ENCODE measurements around the gene CCL26. TPM values are rescaled to one million over a fixed set of nuclear protein-coding genes. Genes with fewer than 3 reads are reported as not detected.

The CCL26 gene
- total and polyA plus RNA-seq, 9 of the 15 experiments (the other 6 are each of a cell fraction or from before 2014, with no cell fraction given) = 2.3 to 26.8 (median 8.4) TPM

DNA sequence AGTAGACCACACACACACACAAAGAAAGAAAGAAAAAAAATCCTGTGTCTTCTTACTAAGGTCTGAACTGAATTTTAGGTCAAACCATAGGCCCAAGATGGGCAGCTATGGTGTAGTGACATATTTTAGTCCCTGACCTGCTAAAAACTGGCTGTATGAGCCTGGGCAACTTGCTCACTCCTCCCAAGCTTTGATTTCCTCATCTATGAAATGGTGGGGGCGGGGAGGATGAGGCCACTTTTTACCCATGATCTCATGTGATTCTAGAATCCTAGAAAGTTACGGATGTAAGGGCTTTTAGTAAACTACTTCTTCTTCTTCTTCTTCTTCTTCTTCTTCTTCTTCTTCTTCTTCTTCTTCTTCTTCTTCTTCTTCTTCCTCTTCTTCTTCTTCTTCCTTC, 47.7 kb upstream of the CCL26 start:
- Histone ChIP-seq H3K9ac (ENCODE audit: insufficient read depth in 1 of 2, low read depth in 2 of 2, low read length in 2 of 2) (no peak overlapping the region), H3K4me3 (no peak overlapping the region), H3K79me2 (ENCODE audit: control insufficient read depth, insufficient read depth, low read length) (no peaks in the 10 kb centered on the region), H3K27ac (ENCODE audit: extremely low read depth, low read depth, low read length) (no peak overlapping the region), H3K4me2 (ENCODE audit: insufficient read depth, low read length) (no peak overlapping the region), H3K9me3 (replicated peaks; ENCODE audit: control insufficient read depth, insufficient read depth, low read depth, low read length) (no peaks in the 10 kb centered on the region), H3K4me1 (replicated peaks in 1 of 2; ENCODE audit: control insufficient read depth in 2 of 2, insufficient read depth in 2 of 2, low read length in 2 of 2) (peaks cover 0 to 5% of the 10 kb centered on the region in 2 experiments; a peak in 1 of 5 replicates), H3K36me3 (ENCODE audit: control insufficient read depth, insufficient read depth, low read length) (no peaks in the 10 kb centered on the region), H4K20me1 (replicated peaks; ENCODE audit: control insufficient read depth, insufficient read depth, low read length) (no peaks in the 10 kb centered on the region), H2AFZ (ENCODE audit: low read depth, low read length) (no peak overlapping the region), H3K27me3 (ENCODE audit: control insufficient read depth in 2 of 2, insufficient read depth in 2 of 2, low read length in 2 of 2) (peaks cover 6 to 22% of the 10 kb centered on the region in 2 experiments), H3K9me1 (ENCODE audit: control insufficient read depth, insufficient read depth, low read length) (no peaks in the 10 kb centered on the region)
- WGBS (ENCODE audit: insufficient coverage, low coverage, missing lambda C conversion rate) = 15% methylated on average over 2 of the region's 2 CpGs
- BruUV-seq (replicated peaks) = no TSS peak
- CTCF ChIA-PET (ENCODE audit: low intra/inter-chr PET ratio) = no interaction called here
- no peak for FAIRE-seq
- POLR2A ChIA-PET = no interaction called here
- intact Hi-C loops (cut with micrococcal nuclease) (no loop called here), in situ Hi-C loops (cut with MboI) (no loop called here)
- 0 out of 2 replicates have a peak, but pooled peaks have one; percentile 41 for TF ChIP-seq ZNF512 (tag; IDR thresholded peaks at IDR 0.05)
- no peak for TF ChIP-seq BCOR (IDR thresholded peaks at IDR 0.05)
- TF ChIP-seq, protein P1, sequence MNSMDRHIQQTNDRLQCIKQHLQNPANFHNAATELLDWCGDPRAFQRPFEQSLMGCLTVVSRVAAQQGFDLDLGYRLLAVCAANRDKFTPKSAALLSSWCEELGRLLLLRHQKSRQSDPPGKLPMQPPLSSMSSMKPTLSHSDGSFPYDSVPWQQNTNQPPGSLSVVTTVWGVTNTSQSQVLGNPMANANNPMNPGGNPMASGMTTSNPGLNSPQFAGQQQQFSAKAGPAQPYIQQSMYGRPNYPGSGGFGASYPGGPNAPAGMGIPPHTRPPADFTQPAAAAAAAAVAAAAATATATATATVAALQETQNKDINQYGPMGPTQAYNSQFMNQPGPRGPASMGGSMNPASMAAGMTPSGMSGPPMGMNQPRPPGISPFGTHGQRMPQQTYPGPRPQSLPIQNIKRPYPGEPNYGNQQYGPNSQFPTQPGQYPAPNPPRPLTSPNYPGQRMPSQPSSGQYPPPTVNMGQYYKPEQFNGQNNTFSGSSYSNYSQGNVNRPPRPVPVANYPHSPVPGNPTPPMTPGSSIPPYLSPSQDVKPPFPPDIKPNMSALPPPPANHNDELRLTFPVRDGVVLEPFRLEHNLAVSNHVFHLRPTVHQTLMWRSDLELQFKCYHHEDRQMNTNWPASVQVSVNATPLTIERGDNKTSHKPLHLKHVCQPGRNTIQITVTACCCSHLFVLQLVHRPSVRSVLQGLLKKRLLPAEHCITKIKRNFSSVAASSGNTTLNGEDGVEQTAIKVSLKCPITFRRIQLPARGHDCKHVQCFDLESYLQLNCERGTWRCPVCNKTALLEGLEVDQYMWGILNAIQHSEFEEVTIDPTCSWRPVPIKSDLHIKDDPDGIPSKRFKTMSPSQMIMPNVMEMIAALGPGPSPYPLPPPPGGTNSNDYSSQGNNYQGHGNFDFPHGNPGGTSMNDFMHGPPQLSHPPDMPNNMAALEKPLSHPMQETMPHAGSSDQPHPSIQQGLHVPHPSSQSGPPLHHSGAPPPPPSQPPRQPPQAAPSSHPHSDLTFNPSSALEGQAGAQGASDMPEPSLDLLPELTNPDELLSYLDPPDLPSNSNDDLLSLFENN (IDR thresholded peaks at IDR 0.05; ENCODE audit: low read depth in 2 of 2, low read length in 2 of 2) = no peak
- no peak for TF ChIP-seq KLF1 (tag; IDR thresholded peaks at IDR 0.05)
- ATAC-seq = no peak
- no peak for DNase-seq (ENCODE audit: extremely low read depth in 1 of 4, low spot score in 3 of 4)
